Neuronal stem cell (in vitro differentiated cells): ENCODE measurements around the gene UCHL3.

ENCODE experiments used
- DNase-seq: peaks from one replicate; pipeline ENCODE4 v3.0.0-alpha.2; 2013; ENCODE audit warnings: low spot score
- H2AFZ ChIP-seq: one replicate; pipeline ENCODE4 v1.6.1; 2013; ENCODE audit warnings: mild to moderate bottlenecking, low read length, inconsistent platforms
- H2AK5ac ChIP-seq: 2 replicates; pipeline ENCODE4 v1.6.1; 2013; ENCODE audit warnings: low read depth, mild to moderate bottlenecking, inconsistent platforms, low read length, moderate library complexity, mixed read lengths
- H2BK120ac ChIP-seq: 2 replicates; pipeline ENCODE4 v1.6.1; 2013; ENCODE audit warnings: low read depth, mild to moderate bottlenecking, inconsistent platforms, low read length, moderate library complexity, mixed read lengths
- H2BK12ac ChIP-seq: one replicate; pipeline ENCODE4 v1.6.1; 2013; ENCODE audit warnings: low read length, inconsistent platforms
- H2BK15ac ChIP-seq: 2 replicates; pipeline ENCODE4 v1.6.1; 2013; ENCODE audit warnings: mild to moderate bottlenecking, low read length, inconsistent platforms, mixed read lengths
- H2BK5ac ChIP-seq: one replicate; pipeline ENCODE4 v1.6.1; 2013; ENCODE audit warnings: inconsistent platforms, mild to moderate bottlenecking, low read length, moderate library complexity
- H3K14ac ChIP-seq: one replicate; pipeline ENCODE4 v1.6.1; 2013; ENCODE audit warnings: low read length, inconsistent platforms
- H3K18ac ChIP-seq: 2 replicates; pipeline ENCODE4 v1.6.1; 2013; ENCODE audit warnings: low read length, inconsistent platforms
- H3K23ac ChIP-seq: 2 replicates; pipeline ENCODE4 v1.6.1; 2013; ENCODE audit warnings: low read depth, mild to moderate bottlenecking, mixed read lengths, low read length, inconsistent platforms; ENCODE audit not compliant: poor library complexity
- H3K27ac ChIP-seq: replicated peaks from 3 replicates; pipeline ENCODE4 v1.5.1; 2013; ENCODE audit warnings: low read length, inconsistent platforms
- H3K27me3 ChIP-seq, 3 experiments: 2 replicates each; pipeline ENCODE4 v1.6.1; 2013; ENCODE audit warnings: low read length in 3 of 3, mild to moderate bottlenecking in 2 of 3, inconsistent platforms in 1 of 3, low read depth in 1 of 3, mixed read lengths in 1 of 3, moderate library complexity in 1 of 3; ENCODE audit not compliant: control insufficient read depth in 3 of 3, insufficient read depth in 3 of 3
- H3K36me3 ChIP-seq, 2 donors: replicated peaks in 1 of 2; 2 replicates each; pipeline ENCODE4 v1.6.1; 2013; ENCODE audit warnings: low read length in 2 of 2; ENCODE audit not compliant: control insufficient read depth in 2 of 2, insufficient read depth in 2 of 2
- H3K4ac ChIP-seq: 2 replicates; pipeline ENCODE4 v1.6.1; 2013; ENCODE audit warnings: inconsistent platforms, mild to moderate bottlenecking, low read length, moderate library complexity
- H3K4me1 ChIP-seq, 2 donors: 1 replicate in 1 of 2; 2 replicates in 1 of 2; pipeline ENCODE4 v1.6.1; 2013; ENCODE audit warnings: low read length in 2 of 2, low read depth in 1 of 2; ENCODE audit not compliant: control insufficient read depth in 2 of 2, insufficient read depth in 1 of 2
- H3K4me2 ChIP-seq: one replicate; pipeline ENCODE4 v1.6.1; 2013; ENCODE audit warnings: mild to moderate bottlenecking, low read length, inconsistent platforms; ENCODE audit not compliant: insufficient read depth, poor library complexity, severe bottlenecking
- H3K4me3 ChIP-seq, 2 donors: 2 replicates each; pipeline ENCODE4 v1.5.1; 2013; ENCODE audit warnings: low read length in 2 of 2, mild to moderate bottlenecking in 2 of 2, inconsistent platforms in 1 of 2, moderate library complexity in 1 of 2
- H3K79me1 ChIP-seq: one replicate; pipeline ENCODE4 v1.6.1; 2013; ENCODE audit warnings: low read depth, mild to moderate bottlenecking, inconsistent platforms, low read length, moderate library complexity
- H3K9ac ChIP-seq: one replicate; pipeline ENCODE4 v1.6.1; 2013; ENCODE audit warnings: mild to moderate bottlenecking, low read depth, low read length, inconsistent platforms; ENCODE audit not compliant: poor library complexity
- H3K9me3 ChIP-seq, 2 donors: replicated peaks in 1 of 2; 2 replicates each; pipeline versions ENCODE3 to v1.6.1; 2013; ENCODE audit warnings: low read length in 2 of 2, mild to moderate bottlenecking in 2 of 2, inconsistent platforms in 1 of 2, low read depth in 1 of 2, mixed read lengths in 1 of 2, moderate library complexity in 1 of 2; ENCODE audit not compliant: control insufficient read depth in 2 of 2, insufficient read depth in 1 of 2
- H4K8ac ChIP-seq: one replicate; pipeline ENCODE4 v1.6.1; 2013; ENCODE audit warnings: low read depth, mild to moderate bottlenecking, inconsistent platforms, low read length, moderate library complexity
- H4K91ac ChIP-seq: one replicate; pipeline ENCODE4 v1.6.1; 2013; ENCODE audit warnings: low read length, low read depth, mild to moderate bottlenecking, inconsistent platforms; ENCODE audit not compliant: poor library complexity
- WGBS, 2 donors: extraction: QIAGEN DNeasy Blood & Tissue Kit; methylation state at CpG; one replicate each; pipeline ENCODE4 v1.1.7; 2013; ENCODE audit warnings: missing lambda C conversion rate in 2 of 2, mixed read lengths in 1 of 2; ENCODE audit not compliant: insufficient read length in 2 of 2, insufficient replicate concordance in 1 of 2; ENCODE audit errors: extremely low coverage in 2 of 2; 5-methylcytosine and 5-hydroxymethylcytosine counted together

The UCHL3 gene

DNA sequence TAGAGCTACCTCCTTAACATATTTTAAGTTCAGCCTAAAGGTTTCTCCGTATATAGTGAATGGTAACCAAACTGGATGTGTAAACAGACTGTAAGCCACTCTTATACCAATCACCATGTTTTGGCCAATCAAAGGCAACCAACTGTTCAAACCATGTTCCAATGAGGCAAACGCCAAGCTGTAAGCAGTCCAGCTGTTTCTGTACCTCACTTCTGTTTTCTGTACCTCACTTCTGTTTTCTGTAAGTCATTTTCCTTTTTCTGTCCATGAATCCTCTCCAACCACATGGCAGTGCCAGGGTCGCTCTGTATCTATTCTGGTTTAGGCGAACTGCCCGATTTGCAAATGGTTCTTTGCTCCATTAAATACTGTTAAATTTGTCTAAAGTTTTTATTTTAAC, 36.3 kb upstream of the UCHL3 start:
- Histone ChIP-seq H3K4me2 (no peak overlapping the region), H3K79me1 (no peaks in the 10 kb centered on the region), H3K9ac (no peak overlapping the region), H3K27me3 (no peaks in the 10 kb centered on the region), H4K91ac (no peak overlapping the region), H3K4me1 (no peaks in the 10 kb centered on the region), H2BK15ac (no peak overlapping the region), H3K36me3 (no peaks in the 10 kb centered on the region), H2AFZ (no peak overlapping the region), H3K18ac (no peak overlapping the region), H3K27ac (no peak overlapping the region), H3K9me3 (peaks cover 0 to 1% of the 10 kb centered on the region in 2 donors), H2BK12ac (no peak overlapping the region), H2AK5ac (no peak overlapping the region), H2BK120ac (no peak overlapping the region), H3K4ac (no peak overlapping the region), H3K23ac (no peak overlapping the region), H4K8ac (no peak overlapping the region), H2BK5ac (no peak overlapping the region), H3K4me3 (no peak overlapping the region), H3K14ac (no peak overlapping the region)
- DNase-seq, result no peak
- no CpG with 5 or more reads among the region's 5 CpGs for WGBS, 2 donors

- Histone ChIP-seq H2BK15ac (no peak overlapping the region), H2BK120ac (no peak overlapping the region), H3K27ac (no peak overlapping the region), H3K4me1 (no peaks in the 10 kb centered on the region), H2AK5ac (no peak overlapping the region), H2BK12ac (no peak overlapping the region), H3K27me3 (no peaks in the 10 kb centered on the region), H3K23ac (no peak overlapping the region), H3K4me3 (no peak overlapping the region), H3K36me3 (no peaks in the 10 kb centered on the region), H3K18ac (no peak overlapping the region), H3K9me3 (peaks cover 0 to 3% of the 10 kb centered on the region in 2 donors), H3K9ac (no peak overlapping the region), H3K4me2 (no peak overlapping the region), H4K91ac (no peak overlapping the region), H4K8ac (no peak overlapping the region), H2BK5ac (no peak overlapping the region), H3K14ac (no peak overlapping the region), H3K4ac (no peak overlapping the region), H2AFZ (no peak overlapping the region), H3K79me1 (no peaks in the 10 kb centered on the region)
- WGBS, 2 donors, result no CpG with 5 or more reads among the region's 3 CpGs
- DNase-seq, result no peak
Observed at GRCh38 chr13:75514080-75514995, 35.3 kb upstream of the UCHL3 start.

DNA sequence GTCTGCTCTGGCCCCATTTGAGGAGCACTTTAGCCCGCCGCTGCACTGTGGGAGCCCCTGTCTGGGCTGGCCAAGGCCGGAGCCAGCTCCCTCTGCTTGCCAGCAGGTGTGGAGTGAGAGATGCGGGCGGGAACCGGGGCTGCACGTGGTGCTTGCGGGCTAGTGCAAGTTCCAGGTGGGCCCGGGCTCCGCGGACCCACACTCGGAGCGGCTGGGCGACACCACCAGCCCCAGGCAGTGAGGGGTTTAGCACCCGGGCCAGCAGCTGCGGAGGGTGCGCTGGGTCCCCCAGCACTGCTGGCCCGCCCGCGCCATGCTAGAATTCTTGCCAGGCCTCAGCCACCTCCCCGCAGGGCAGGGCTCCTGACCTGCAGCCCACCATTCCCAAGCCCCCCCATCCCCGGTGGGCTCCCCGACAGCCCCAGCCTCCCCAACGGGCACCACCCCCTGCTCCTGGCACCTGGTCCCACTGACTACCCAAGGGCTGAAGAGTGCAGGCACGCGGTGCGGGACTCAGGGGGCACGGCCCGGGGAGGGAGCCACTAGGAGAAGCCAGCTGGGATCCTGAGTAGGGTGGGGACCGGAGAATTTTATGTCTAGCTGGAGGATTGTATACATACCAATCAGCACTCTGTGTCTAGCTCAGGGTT, 31.0 kb upstream of the UCHL3 start:
- H2BK5ac ChIP-seq, result no peak overlapping the region
- DNase-seq, result no peak

DNA sequence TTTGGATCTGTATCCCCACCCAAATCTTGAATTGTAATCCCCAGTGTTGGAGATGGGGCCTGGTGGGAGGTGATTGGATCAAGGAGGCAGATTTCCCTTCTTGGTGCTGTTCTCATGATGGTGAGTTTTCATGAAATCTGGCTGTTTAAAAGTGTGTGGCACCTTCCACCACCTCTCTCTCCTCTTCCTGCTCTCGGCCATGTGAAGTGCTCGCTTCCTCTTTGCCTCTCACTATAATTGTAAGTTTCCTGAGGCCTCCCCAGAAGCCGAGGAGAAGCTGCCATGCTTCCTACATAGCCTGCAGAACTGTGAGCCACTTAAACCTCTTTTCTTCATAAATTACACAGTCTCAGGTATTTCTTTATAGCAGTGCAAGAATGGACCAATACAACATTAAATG, 27.6 kb upstream of the UCHL3 start:
- H4K91ac ChIP-seq, result no peak overlapping the region
- DNase-seq, result no peak
- H3K14ac ChIP-seq, result no peak overlapping the region
- no peaks in the 10 kb centered on the region for H3K4me1 ChIP-seq
- no peak overlapping the region for H2AFZ ChIP-seq
- no peak overlapping the region for H2BK12ac ChIP-seq
- H3K4ac ChIP-seq, result no peak overlapping the region
- WGBS, 2 donors, result no CpG with 5 or more reads among the region's 3 CpGs
- H3K27me3 ChIP-seq, result no peaks in the 10 kb centered on the region
- H2BK120ac ChIP-seq, result no peak overlapping the region
- no peak overlapping the region for H3K27ac ChIP-seq
- H3K9ac ChIP-seq, result no peak overlapping the region
- no peak overlapping the region for H2BK15ac ChIP-seq
- H3K4me3 ChIP-seq, result no peak overlapping the region
- peaks cover 4 to 20% of the 10 kb centered on the region in 2 donors for H3K36me3 ChIP-seq
- H3K9me3 ChIP-seq, result peaks cover 3% of the 10 kb centered on the region in 2 donors
- H2BK5ac ChIP-seq, result no peak overlapping the region
- no peak overlapping the region for H4K8ac ChIP-seq
- H2AK5ac ChIP-seq, result no peak overlapping the region
- no peak overlapping the region for H3K4me2 ChIP-seq
- H3K79me1 ChIP-seq, result no peaks in the 10 kb centered on the region
- H3K18ac ChIP-seq, result no peak overlapping the region
- H3K23ac ChIP-seq, result no peak overlapping the region

More for the DNA sequence above, 31.0 kb upstream of the UCHL3 start:
- H3K4me2 ChIP-seq, result no peak overlapping the region
- H3K14ac ChIP-seq, result no peak overlapping the region
- no peak overlapping the region for H2BK15ac ChIP-seq
- no peak overlapping the region for H2BK120ac ChIP-seq
- H3K18ac ChIP-seq, result no peak overlapping the region
- no peak overlapping the region for H3K4ac ChIP-seq
- no peaks in the 10 kb centered on the region for H3K36me3 ChIP-seq
- no peak overlapping the region for H3K23ac ChIP-seq
- no peak overlapping the region for H2AFZ ChIP-seq
- no CpG with 5 or more reads among the region's 30 CpGs for WGBS, 2 donors
- H3K79me1 ChIP-seq, result no peaks in the 10 kb centered on the region
- no peak overlapping the region for H3K27ac ChIP-seq
- H4K8ac ChIP-seq, result no peak overlapping the region
- H3K9ac ChIP-seq, result no peak overlapping the region
- no peak overlapping the region for H2AK5ac ChIP-seq
- no peaks in the 10 kb centered on the region for H3K4me1 ChIP-seq
- H3K9me3 ChIP-seq, result peaks cover 3% of the 10 kb centered on the region in 2 donors
- H4K91ac ChIP-seq, result no peak overlapping the region
- no peaks in the 10 kb centered on the region for H3K27me3 ChIP-seq
- H3K4me3 ChIP-seq, result no peak overlapping the region
- H2BK12ac ChIP-seq, result no peak overlapping the region
